Vagina (tissue), 2 donors: ENCODE measurements around the gene NPC1L1. TPM values are rescaled to one million over a fixed set of nuclear protein-coding genes. Genes with fewer than 3 reads are reported as not detected.

Experiments used
- DNase-seq, 2 donors: peaks; one replicate each; pipeline ENCODE4 v3.0.0-alpha.2; 2017; ENCODE audit errors: extremely low spot score in 2 of 2
- H3K27ac ChIP-seq: fragments of 200-600 bp; sonication (generic); one replicate; pipeline ENCODE4 v1.5.1; 2019
- H3K27me3 ChIP-seq: fragments of 200-600 bp; sonication (generic); one replicate; pipeline ENCODE4 v1.5.1; 2019
- H3K36me3 ChIP-seq, 2 donors: fragments of 200-600 bp; sonication (generic); one replicate each; pipeline ENCODE4 v1.5.1; 2017 to 2019
- H3K4me1 ChIP-seq: fragments of 200-600 bp; sonication (generic); one replicate; pipeline ENCODE4 v1.5.1; 2019
- H3K4me3 ChIP-seq, 2 donors: fragments of 200-600 bp; sonication (generic); 1 replicate in 1 of 2; 2 replicates in 1 of 2; pipeline ENCODE4 v1.5.1; 2016 to 2019
- H3K9me3 ChIP-seq: fragments of 200-600 bp; sonication (generic); one replicate; pipeline ENCODE4 v1.5.1; 2019
- CTCF ChIP-seq, 3 experiments: fragments of 450-650 bp in 2 of 3; fragments of 200-600 bp in 1 of 3; sonication (generic) in 1 of 3; IDR thresholded peaks; one replicate each; pipeline ENCODE4 v1.5.1; 2017 to 2019; ENCODE audit warnings: antibody characterized with exemption in 3 of 3, mild to moderate bottlenecking in 2 of 3, moderate library complexity in 2 of 3
- POLR2A ChIP-seq, 2 donors: fragments of 450-650 bp; IDR thresholded peaks; one replicate each; pipeline ENCODE4 v1.6.1; 2017; ENCODE audit warnings: antibody characterized with exemption in 2 of 2, mild to moderate bottlenecking in 2 of 2, moderate library complexity in 2 of 2
- POLR2AphosphoS5 ChIP-seq, 2 donors: sonication (generic); formaldehyde crosslinking; IDR thresholded peaks; one replicate each; pipeline ENCODE4 v1.9.0; 2017; ENCODE audit warnings: antibody characterized with exemption in 2 of 2, mild to moderate bottlenecking in 2 of 2, low read depth in 1 of 2; ENCODE audit not compliant: insufficient read depth in 1 of 2
- intact Hi-C: fragments of 100-400 bp; cut with DNase I; formaldehyde crosslinking; loops from one replicate; pipeline ENCODE4 v1.15.1; 2023
- total RNA-seq: library from RNA; depleted of rRNA; stranded (reverse); fragments of >200 nt; gene quantifications from one replicate; pipeline ENCODE4 v1.2.3, GENCODE V29; 2016

The NPC1L1 gene
- total RNA-seq, 1 donor from 2014 or later, result 0.49 TPM

- TF ChIP-seq POLR2A (IDR thresholded peaks at IDR 0.05) (no peak), POLR2AphosphoS5 (IDR thresholded peaks at IDR 0.05; ENCODE audit: insufficient read depth in 1 of 2, low read depth in 1 of 2) (no peak), CTCF (IDR thresholded peaks at IDR 0.05) (no peak)
- H3K4me1 ChIP-seq, result no peaks in the 10 kb centered on the region
- no peak for DNase-seq
- no peaks in the 10 kb centered on the region for H3K27me3 ChIP-seq
- H3K27ac ChIP-seq, result no peak overlapping the region
- H3K4me3 ChIP-seq, result no peak overlapping the region
- intact Hi-C loops, result no loop called here
- no peaks in the 10 kb centered on the region for H3K36me3 ChIP-seq
- no peaks in the 10 kb centered on the region for H3K9me3 ChIP-seq
Measured at GRCh38 chr7:44539669-44540506, 1.2 kb downstream of the NPC1L1 start.

- Histone ChIP-seq H3K27me3 (no peaks in the 10 kb centered on the region), H3K4me3 (no peak overlapping the region), H3K9me3 (no peaks in the 10 kb centered on the region), H3K27ac (no peak overlapping the region), H3K36me3 (no peaks in the 10 kb centered on the region), H3K4me1 (no peaks in the 10 kb centered on the region)
- intact Hi-C loops, result no loop called here
- TF ChIP-seq POLR2A (IDR thresholded peaks at IDR 0.05) (no peak), CTCF (IDR thresholded peaks at IDR 0.05) (no peak), POLR2AphosphoS5 (IDR thresholded peaks at IDR 0.05; ENCODE audit: insufficient read depth in 1 of 2, low read depth in 1 of 2) (no peak)
- DNase-seq, result no peak
Measured at GRCh38 chr7:44538798-44539668, 2.1 kb downstream of the NPC1L1 start.

GRCh38 chr7:44538093-44538797, 2.9 kb downstream of the NPC1L1 start:
- Histone ChIP-seq H3K4me3 (no peak overlapping the region), H3K27me3 (no peaks in the 10 kb centered on the region), H3K36me3 (no peaks in the 10 kb centered on the region), H3K27ac (no peak overlapping the region), H3K4me1 (no peaks in the 10 kb centered on the region), H3K9me3 (no peaks in the 10 kb centered on the region)
- intact Hi-C loops, result no loop called here
- no peak for DNase-seq
- no peak for TF ChIP-seq POLR2A (IDR thresholded peaks at IDR 0.05)
- TF ChIP-seq CTCF (IDR thresholded peaks at IDR 0.05), result no peak
- TF ChIP-seq POLR2AphosphoS5 (IDR thresholded peaks at IDR 0.05; ENCODE audit: insufficient read depth in 1 of 2, low read depth in 1 of 2), result no peak

- Histone ChIP-seq H3K27ac (no peak overlapping the region), H3K27me3 (no peaks in the 10 kb centered on the region), H3K36me3 (no peaks in the 10 kb centered on the region), H3K4me1 (no peaks in the 10 kb centered on the region), H3K9me3 (no peaks in the 10 kb centered on the region), H3K4me3 (no peak overlapping the region)
- no peak for DNase-seq
- intact Hi-C loops, result no loop called here
- no peak for TF ChIP-seq CTCF (IDR thresholded peaks at IDR 0.05)
- no peak for TF ChIP-seq POLR2A (IDR thresholded peaks at IDR 0.05)
- no peak for TF ChIP-seq POLR2AphosphoS5 (IDR thresholded peaks at IDR 0.05; ENCODE audit: insufficient read depth in 1 of 2, low read depth in 1 of 2)
Measured at GRCh38 chr7:44537442-44537841, 3.7 kb downstream of the NPC1L1 start.
